Hepatocyte (in vitro differentiated cells): ENCODE data around the gene CACNB4. TPM values are rescaled to one million over a fixed set of nuclear protein-coding genes. Genes with fewer than 3 reads are reported as not detected.

Source experiments
- DNase-seq: peaks from one replicate; pipeline ENCODE4 v3.0.0-alpha.2; 2016; ENCODE audit warnings: low spot score
- H2AFZ ChIP-seq: fragments of 200-600 bp; sonication (generic); 2 replicates; pipeline ENCODE4 v1.6.0; 2016; ENCODE audit warnings: antibody characterized with exemption, mild to moderate bottlenecking
- H3K27ac ChIP-seq: fragments of 200-600 bp; sonication (generic); 2 replicates; pipeline ENCODE4 v1.5.1; 2016; ENCODE audit warnings: mild to moderate bottlenecking
- H3K27me3 ChIP-seq: fragments of 200-600 bp; sonication (generic); 2 replicates; pipeline ENCODE4 v1.6.1; 2016
- H3K36me3 ChIP-seq: fragments of 200-600 bp; sonication (generic); replicated peaks from 2 replicates; pipeline ENCODE4 v1.5.1; 2016; ENCODE audit warnings: low read depth; ENCODE audit not compliant: insufficient read depth
- H3K4me1 ChIP-seq: fragments of 200-600 bp; sonication (generic); 2 replicates; pipeline ENCODE4 v1.5.1; 2016; ENCODE audit warnings: mild to moderate bottlenecking, moderate library complexity; ENCODE audit not compliant: insufficient read depth
- H3K4me2 ChIP-seq: fragments of 200-600 bp; sonication (generic); 2 replicates; pipeline ENCODE4 v1.6.0; 2016
- H3K4me3 ChIP-seq: fragments of 200-600 bp; sonication (generic); 2 replicates; pipeline ENCODE4 v1.5.1; 2016; ENCODE audit warnings: mild to moderate bottlenecking
- H3K79me2 ChIP-seq: fragments of 200-600 bp; sonication (generic); 2 replicates; pipeline ENCODE4 v1.6.0; 2017; ENCODE audit warnings: mild to moderate bottlenecking
- H3K9me2 ChIP-seq: fragments of 200-600 bp; sonication (generic); replicated peaks from 2 replicates; pipeline ENCODE4 v1.6.0; 2017; ENCODE audit warnings: mild to moderate bottlenecking; ENCODE audit not compliant: insufficient read depth
- H3K9me3 ChIP-seq: fragments of 200-600 bp; sonication (generic); 2 replicates; pipeline ENCODE4 v1.5.1; 2016; ENCODE audit warnings: low read depth, mild to moderate bottlenecking
- H4K20me1 ChIP-seq: fragments of 200-600 bp; sonication (generic); 2 replicates; pipeline ENCODE4 v1.6.0; 2016; ENCODE audit warnings: mild to moderate bottlenecking; ENCODE audit not compliant: insufficient read depth, poor library complexity, severe bottlenecking
- EZH2 ChIP-seq: fragments of 200-600 bp; sonication (generic); IDR thresholded peaks from 2 replicates; pipeline ENCODE4 v1.6.1; 2016; ENCODE audit warnings: antibody characterized with exemption, mild to moderate bottlenecking, borderline replicate concordance
- EZH2phosphoT487 ChIP-seq: fragments of 200-600 bp; sonication (generic); IDR thresholded peaks from one replicate; pipeline ENCODE4 v1.6.1; 2018; ENCODE audit warnings: antibody characterized with exemption, mild to moderate bottlenecking, low read depth, moderate library complexity; ENCODE audit not compliant: unreplicated experiment, severe bottlenecking
- WGBS: methylation state at CpG from one replicate; pipeline ENCODE4 v1.1.6; 2016; ENCODE audit warnings: low lambda C conversion rate; ENCODE audit errors: missing lambda C conversion rate; 5-methylcytosine and 5-hydroxymethylcytosine counted together
- polyA plus RNA-seq: library from polyadenylated mRNA; unstranded; fragments of >200 nt; fragmentation: Nextera tagmentation; extraction: Ambion mirVana; gene quantifications from 2 replicates; pipeline ENCODE4 v1.2.1, GENCODE V29; 2016
- total RNA-seq: library from RNA; depleted of rRNA; stranded (reverse); fragments of >200 nt; gene quantifications from 2 replicates; pipeline ENCODE4 v1.2.3, GENCODE V29; 2014
- TF ChIP-seq, protein P1 (sequence below): fragments of 200-600 bp; sonication (generic); IDR thresholded peaks from 2 replicates; pipeline ENCODE4 v1.5.1; 2016; ENCODE audit warnings: antibody characterized with exemption, mild to moderate bottlenecking; ENCODE audit not compliant: poor library complexity

The CACNB4 gene
- total and polyA plus RNA-seq, 2 experiments from 2014 or later = 0.85 to 4.0 TPM

GRCh38 chr2:152063325-152063924 is 35.4 kb downstream of the CACNB4 start:
- Histone ChIP-seq H3K27ac (no peak overlapping the region), H3K9me3 (no peaks in the 10 kb centered on the region), H3K4me1 (no peaks in the 10 kb centered on the region), H3K4me2 (no peak overlapping the region), H3K27me3 (no peaks in the 10 kb centered on the region), H3K36me3 (no peaks in the 10 kb centered on the region), H3K9me2 (no peaks in the 10 kb centered on the region), H2AFZ (no peak overlapping the region), H4K20me1 (no peaks in the 10 kb centered on the region), H3K79me2 (no peaks in the 10 kb centered on the region), H3K4me3 (no peak overlapping the region)
- WGBS = 76% methylated on average over 3 of the region's 3 CpGs
- no peak for DNase-seq
- TF ChIP-seq EZH2 = no peak
- TF ChIP-seq EZH2phosphoT487 = no peak
- TF ChIP-seq, protein P1, sequence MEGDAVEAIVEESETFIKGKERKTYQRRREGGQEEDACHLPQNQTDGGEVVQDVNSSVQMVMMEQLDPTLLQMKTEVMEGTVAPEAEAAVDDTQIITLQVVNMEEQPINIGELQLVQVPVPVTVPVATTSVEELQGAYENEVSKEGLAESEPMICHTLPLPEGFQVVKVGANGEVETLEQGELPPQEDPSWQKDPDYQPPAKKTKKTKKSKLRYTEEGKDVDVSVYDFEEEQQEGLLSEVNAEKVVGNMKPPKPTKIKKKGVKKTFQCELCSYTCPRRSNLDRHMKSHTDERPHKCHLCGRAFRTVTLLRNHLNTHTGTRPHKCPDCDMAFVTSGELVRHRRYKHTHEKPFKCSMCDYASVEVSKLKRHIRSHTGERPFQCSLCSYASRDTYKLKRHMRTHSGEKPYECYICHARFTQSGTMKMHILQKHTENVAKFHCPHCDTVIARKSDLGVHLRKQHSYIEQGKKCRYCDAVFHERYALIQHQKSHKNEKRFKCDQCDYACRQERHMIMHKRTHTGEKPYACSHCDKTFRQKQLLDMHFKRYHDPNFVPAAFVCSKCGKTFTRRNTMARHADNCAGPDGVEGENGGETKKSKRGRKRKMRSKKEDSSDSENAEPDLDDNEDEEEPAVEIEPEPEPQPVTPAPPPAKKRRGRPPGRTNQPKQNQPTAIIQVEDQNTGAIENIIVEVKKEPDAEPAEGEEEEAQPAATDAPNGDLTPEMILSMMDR = no peak

- no peak for TF ChIP-seq EZH2phosphoT487
- TF ChIP-seq EZH2 = no peak
- TF ChIP-seq, protein P1 = no peak
- H3K9me2 ChIP-seq = no peaks in the 10 kb centered on the region
- WGBS = 80% methylated on average over 7 of the region's 7 CpGs
- H3K4me3 ChIP-seq = no peak overlapping the region
- H3K79me2 ChIP-seq = no peaks in the 10 kb centered on the region
- no peaks in the 10 kb centered on the region for H3K36me3 ChIP-seq
- H2AFZ ChIP-seq = no peak overlapping the region
- no peak overlapping the region for H3K4me2 ChIP-seq
- H3K27me3 ChIP-seq = no peaks in the 10 kb centered on the region
- no peaks in the 10 kb centered on the region for H3K9me3 ChIP-seq
- H3K27ac ChIP-seq = no peak overlapping the region
- H3K4me1 ChIP-seq = no peaks in the 10 kb centered on the region
- H4K20me1 ChIP-seq = no peaks in the 10 kb centered on the region
- DNase-seq = no peak
Observed at GRCh38 chr2:152062125-152063091, 36.4 kb downstream of the CACNB4 start.

- H3K79me2 ChIP-seq = no peaks in the 10 kb centered on the region
- no peak overlapping the region for H2AFZ ChIP-seq
- no peak overlapping the region for H3K4me2 ChIP-seq
- no peaks in the 10 kb centered on the region for H3K4me1 ChIP-seq
- no peaks in the 10 kb centered on the region for H3K27me3 ChIP-seq
- H3K27ac ChIP-seq = no peak overlapping the region
- H3K9me3 ChIP-seq = no peaks in the 10 kb centered on the region
- H3K36me3 ChIP-seq = no peaks in the 10 kb centered on the region
- TF ChIP-seq EZH2phosphoT487 (no peak), EZH2 (no peak)
- TF ChIP-seq, protein P1 = no peak
- H3K4me3 ChIP-seq = no peak overlapping the region
- no peaks in the 10 kb centered on the region for H3K9me2 ChIP-seq
- WGBS = 75% methylated on average over 1 of the region's 1 CpG
- no peak for DNase-seq
- no peaks in the 10 kb centered on the region for H4K20me1 ChIP-seq
Observed at GRCh38 chr2:152061383-152061782, 37.5 kb downstream of the CACNB4 start.
